Inflammatory macrophage treated with lipopolysaccharide for 4 hours (primary cell): ENCODE measurements around the gene TAC3.
A peak's percentile ranks its signal among the peaks of the same experiment; 100 is the strongest.
"Not testable (repeated sequence)": the region's sequence is repeated elsewhere in the genome, so short reads cannot be mapped to it uniquely, and the experiment has no call there.

ENCODE experiments used
- DNase-seq: peaks from one replicate; pipeline ENCODE4 v3.0.0-alpha.2; 2020

TAC3 gene

DNA sequence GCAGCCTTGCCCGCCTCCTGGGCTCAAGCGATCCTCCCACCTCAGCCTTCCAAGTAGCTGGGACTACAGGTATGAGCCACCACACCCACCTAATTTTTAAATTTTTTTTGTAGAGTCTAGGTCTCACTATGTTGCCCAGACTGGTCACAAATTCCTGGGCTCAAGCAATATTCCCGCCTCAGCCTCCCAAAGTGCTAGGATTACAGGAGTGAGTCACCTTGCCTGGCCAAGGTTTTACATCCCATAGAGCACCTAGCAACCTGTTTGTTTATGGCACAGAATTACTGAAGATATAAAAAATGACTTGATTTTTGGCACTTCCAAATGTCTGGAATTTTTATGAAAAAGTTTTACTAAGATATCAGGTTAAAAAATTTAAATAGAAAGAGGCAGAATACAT is 17.1 kb upstream of the TAC3 start:
- DNase-seq, result no peak

DNA sequence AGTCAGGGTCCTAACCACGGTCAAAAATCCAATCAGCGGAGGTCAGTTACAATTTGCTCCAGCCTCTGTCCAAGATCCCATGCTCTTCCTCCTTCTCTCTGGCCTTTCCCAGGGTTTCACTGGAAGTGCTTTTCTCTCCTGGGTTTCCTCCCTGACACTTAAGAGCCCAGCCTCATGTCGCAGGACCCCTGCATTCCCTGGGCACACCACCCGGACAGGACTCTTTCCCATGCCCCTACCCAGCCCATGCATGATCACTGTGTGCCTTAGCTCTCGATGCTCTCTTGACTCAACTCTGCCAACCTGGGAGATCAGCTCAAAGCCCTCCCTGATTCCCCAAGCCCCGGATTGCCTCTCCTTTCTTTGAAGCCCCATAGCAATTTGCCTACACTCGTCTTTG is 15.5 kb upstream of the TAC3 start:
- no peak for DNase-seq

DNA sequence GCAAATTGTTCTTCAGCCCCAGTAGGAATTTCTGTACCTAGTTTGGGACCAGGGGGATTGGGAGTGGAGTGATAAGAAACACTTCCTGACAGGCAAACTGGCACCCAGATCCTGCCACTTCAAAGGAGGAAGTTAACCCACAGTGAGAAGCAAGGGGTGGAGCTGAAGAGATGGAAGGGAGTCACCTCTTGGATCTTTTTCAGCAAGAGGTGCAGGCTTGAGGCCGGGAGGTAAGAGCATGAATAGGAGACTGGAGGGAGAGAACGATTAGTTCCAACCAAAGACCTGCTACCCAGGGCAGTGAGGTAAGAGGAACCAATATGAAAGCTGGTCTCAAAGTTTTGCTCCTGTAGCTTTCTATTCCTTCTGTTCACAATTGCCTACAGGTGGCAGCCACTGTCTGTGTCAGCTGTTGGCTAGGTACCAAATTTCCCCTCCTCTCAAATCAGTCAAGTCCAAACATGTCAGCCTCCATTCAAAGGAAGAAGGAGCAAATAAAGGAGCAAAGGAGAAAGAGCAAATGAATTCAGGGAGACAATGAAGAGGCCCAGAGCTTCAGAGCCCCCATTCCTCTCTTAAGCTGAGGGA is 14.9 kb upstream of the TAC3 start:
- peak; percentile 20 for DNase-seq

DNA sequence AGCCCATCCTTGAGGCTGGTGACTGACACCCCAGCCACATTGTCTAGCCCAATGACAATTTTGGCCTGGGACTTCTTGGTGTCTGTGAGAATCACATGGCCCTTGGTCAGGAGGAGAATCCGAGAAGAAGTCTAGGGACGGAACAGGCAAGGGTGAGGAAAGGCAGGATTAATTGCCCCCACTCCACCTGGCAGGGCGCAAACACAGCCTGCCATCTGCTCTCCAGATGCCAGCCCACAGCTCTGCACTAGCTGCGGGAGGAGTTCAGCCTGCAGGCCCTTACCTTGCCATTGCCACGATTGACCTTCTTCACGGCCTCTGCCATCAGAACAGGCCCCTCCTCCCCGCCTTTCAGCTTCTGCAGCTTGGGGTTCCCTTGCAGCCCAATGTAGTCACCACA is 13.1 kb upstream of the TAC3 start:
- DNase-seq, result no peak

DNA sequence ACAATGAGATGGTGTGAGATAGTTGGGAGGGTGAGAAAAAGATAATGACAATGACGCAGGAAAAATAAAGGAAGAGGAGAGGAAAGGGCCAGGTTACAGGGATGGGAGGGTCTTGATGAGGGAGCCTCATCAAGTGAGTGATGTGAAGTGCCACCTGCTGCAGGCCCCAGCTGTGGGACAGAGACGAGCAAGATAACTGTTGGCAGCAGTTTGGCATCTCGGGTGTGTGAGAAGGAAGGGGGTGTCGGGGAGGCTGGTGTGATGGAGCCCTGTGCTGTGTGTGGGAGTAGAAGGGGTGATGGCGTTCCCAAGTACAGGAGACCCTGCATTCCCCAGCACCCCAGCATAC is 11.4 kb upstream of the TAC3 start:
- no peak for DNase-seq

DNA sequence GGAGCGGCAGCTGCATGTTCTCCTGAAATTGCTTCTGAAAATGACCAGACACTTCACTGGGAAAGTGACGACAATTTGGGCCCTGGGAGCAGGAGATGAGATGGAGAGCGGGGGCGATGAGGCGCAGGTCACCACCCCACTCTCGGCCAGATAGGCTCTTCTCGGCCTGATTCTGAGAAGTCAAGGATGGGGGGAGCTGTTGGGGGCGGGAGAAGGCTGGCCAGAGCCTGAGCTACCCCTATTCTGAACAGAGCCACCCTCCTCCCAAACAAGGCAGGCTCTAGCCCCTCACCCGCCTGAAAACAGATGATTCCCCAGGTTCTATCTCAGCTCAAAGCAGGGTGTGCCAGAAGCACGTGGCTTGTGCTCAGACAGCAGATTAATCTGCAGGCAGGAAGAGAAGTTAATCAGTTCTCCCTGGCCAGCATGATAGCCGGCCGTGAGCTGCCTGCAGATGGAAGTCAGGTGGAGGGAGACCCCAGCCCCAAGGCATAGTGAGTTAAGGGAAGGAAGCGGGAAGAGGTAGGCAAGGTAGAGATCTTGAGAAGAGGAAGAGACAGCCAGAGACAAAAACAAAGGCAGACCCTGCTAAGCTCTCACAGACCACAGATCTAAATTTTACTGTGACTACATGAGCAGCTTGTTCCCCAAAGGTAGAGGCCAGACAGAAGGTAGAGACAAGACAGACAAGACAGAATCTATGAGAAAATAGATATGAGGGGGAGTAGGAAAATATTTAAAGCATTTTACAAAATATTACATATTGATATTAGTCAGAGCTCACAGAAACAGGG is 10.9 kb upstream of the TAC3 start:
- DNase-seq, result no peak

DNA sequence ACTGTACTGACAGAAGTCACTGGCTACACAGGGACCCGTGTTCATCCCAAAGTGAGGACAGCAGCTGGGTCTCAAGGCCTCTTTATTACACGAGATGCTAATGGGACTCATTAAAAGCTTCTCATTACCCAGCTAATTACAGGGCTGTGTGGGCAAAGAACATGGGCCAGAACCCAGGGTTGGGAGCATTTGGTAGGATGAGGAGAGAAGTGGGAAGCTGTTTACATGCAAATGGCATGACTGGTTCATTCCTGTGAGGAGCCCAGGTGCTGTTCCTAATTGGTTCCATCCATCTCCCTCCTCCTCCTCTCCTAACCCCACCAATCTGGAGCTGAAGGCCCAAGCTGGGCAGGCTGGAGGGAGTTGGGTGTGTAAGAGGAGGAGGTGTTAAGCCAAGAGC is 8.9 kb upstream of the TAC3 start:
- DNase-seq, result no peak

DNA sequence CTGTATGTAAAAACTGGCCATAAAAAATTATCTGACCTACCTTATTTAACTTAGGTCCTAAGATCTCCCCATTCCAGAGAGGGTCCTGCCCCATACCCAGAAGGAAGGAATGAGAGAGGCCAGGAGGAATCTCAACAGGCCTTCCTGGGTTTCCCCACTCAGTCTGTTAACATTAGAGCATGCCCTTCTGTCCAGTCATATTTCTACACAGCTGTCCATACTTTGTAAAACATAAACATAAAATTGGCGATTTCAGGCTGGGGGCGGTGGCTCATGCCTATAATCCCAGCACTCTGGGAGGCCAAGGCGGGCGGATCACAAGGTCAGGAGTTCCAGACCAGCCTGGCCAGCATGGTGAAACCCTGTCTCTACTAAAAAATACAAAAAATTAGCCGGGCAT is 6.0 kb upstream of the TAC3 start:
- not testable (repeated sequence) for DNase-seq

DNA sequence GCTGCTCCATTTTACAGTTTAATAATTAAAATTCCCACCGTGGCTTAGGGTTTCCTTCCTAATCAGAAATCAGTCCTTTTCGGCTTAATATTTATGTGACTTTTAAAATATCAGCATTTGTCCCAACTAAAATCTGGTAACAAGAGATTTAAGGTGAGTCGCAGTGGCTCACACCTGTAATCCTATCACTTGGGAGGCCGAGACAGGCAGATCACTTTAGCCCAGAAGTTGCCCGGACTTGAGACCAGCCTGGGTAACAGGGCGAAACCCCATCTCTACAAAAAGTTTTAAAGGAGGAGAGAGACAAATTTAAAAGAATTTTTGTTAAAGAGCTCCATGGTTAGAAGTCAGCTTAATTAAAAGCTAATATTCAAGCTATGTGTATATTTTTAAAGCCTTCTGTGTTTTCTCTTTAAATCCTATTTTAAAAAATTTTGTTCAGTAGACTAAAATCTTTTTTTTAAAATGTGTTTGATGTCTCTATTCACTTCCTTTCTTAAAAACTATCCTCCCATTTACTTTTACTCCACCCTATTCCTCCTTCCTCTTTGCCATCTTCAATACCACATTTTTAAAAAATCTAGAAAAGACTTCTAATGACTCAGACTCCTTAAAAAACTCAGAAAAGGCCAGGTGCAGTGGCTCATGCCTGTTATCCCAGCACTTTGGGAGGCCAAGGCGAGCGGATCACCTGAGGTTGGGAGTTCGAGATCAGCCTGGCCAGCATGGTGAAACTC is 3.8 kb upstream of the TAC3 start:
- DNase-seq, result no peak

DNA sequence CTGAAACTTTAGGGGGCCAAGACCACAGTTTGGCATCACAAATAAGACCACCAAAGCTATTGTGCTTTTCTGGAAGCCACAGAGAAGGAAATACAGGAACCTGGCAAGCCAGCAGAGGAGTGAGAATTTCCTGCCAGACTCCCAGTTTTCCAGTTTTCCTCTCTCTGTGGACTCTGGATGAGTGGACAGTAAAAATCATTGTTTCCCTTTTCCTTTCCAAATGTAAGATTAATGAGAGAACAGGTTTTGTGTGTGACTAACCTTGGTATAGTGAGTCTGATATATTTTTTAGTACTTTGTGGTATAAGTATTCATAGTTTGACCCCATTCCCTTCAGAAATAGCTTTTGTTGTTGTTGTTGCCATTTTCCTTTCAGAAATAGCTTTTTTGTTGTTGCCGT is 2.6 kb upstream of the TAC3 start:
- no peak for DNase-seq

DNA sequence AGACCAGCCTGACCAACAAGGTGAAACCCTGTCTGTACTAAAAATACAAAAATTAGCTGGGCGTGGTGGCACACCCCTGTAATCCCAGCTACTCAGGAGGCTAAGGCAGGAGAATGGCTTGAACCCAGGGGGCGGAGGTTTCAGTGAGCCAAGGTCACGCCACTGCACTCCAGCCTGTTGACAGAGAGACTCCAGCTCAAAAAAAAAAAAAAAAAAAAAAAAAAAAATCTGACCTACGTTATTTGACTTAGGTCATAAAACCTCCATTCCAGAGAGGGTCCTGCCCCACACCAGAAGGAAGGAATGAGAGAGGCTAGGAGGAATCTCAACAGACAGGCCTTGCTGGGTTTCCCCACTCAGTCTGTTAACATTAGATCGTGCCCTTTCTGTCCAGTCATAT is 2.0 kb upstream of the TAC3 start:
- not testable (repeated sequence) for DNase-seq

DNA sequence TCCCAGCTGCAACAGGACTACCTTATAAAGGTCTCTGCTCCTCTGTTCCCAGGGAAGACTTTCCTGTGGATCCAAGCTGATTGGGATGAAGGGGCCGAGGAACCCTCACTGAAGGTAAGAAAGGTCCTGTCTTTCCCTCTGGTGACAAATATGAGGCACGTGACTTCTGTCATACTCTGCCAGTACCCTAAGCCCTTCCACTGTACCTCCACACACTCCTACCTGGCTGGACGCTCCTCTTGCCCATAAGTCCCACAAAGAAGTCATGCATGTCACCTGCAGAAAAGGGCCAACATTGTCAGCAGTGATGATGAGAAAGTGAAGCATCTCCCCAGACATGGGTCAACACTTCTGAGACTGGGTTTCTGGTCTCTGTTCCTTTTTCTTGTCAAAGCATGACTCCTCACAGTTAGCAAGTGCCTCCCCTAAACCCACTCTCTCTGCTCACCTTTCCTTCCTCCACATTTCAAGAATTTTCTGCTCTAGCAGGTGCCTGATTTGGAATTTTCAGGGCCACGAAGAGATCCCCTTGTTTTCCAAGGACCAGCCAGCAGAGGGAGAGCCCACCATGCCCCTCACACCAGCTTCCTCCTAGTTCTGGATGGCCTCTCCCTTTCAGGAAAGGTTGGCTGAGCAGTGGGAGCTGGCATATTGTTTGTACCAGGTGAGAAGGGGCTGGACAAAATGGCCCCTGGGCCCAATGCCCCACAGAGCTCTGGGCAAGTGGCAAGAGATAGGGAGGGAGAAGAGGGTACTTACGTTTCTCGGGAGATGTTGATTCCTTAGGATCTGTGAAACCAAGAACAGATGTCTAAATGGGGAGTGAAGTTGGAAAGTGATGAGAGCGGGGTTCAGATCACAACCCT is 3.5 kb downstream of the TAC3 start:
- no peak for DNase-seq

DNA sequence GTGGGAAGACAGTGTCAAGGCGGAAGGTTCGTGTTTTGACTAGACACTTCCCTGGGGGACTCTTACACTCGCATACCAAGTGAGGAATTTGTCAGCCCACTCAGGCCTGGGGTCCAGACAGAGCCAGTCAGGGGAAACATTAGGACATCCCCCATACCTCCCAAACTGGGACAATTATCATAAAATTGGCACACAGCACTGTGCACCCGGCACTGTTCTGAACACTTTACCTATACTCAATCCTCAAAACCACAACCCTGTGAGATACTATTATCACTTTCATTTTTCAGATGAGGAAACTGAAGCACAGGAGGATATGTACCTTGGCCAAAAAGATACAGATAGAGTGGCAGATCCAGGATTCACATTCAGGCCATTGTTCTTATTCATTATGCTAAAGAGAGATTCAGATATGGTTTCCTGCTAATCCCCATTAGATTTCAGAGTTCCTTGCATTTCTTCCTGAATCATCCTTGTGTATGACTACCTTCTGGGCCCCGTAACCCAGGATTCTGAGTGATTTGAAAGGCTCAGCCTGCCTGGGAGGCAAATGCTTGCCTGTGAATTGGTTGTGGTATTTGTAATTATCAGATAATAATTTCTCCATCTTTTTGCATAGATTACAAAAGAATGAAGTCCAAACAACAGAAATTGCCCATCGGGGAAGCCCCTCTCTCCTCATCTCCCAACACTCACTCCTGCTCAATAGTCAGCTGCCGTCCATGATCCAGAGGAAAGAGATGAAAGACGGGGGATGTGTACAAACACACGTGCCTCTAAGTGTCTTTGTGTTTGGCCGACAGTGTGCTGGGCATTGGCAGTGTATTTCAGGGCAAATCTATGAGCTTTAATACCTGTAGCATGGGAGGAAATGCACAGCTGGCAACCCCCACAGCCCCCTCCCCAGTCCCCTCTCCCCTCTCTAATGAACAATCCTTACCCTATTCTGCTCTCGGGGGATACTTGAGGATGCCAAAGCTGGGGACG is 4.6 kb downstream of the TAC3 start:
- no peak for DNase-seq

DNA sequence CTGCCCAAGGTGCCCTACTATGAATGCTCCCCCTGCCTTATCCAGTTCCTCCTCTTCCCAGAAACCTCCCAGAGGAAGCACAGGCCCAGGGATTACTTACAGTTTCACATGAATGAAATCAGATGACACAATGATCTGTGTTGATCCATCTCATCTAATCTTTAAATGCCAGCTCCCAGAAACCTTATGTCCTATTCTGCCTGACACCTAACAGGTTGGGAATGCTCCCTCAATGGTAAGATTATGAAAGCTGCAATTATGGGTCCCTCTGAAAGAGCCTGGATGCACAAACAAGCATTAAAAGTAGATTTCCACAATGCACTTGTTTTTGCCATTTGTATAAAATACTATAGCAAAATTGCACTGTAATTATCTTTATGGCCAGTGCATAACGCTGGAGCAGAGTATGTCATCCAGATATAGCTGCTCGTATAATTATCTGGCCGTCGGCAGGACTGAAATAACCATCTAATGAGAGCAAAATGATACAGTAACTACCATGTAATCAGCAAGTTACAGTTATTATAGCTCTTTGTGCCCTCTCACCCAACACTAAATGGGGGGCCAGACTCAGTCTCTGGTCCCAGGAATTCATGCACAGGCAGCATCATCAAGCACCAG is 5.6 kb downstream of the TAC3 start:
- DNase-seq, result no peak

DNA sequence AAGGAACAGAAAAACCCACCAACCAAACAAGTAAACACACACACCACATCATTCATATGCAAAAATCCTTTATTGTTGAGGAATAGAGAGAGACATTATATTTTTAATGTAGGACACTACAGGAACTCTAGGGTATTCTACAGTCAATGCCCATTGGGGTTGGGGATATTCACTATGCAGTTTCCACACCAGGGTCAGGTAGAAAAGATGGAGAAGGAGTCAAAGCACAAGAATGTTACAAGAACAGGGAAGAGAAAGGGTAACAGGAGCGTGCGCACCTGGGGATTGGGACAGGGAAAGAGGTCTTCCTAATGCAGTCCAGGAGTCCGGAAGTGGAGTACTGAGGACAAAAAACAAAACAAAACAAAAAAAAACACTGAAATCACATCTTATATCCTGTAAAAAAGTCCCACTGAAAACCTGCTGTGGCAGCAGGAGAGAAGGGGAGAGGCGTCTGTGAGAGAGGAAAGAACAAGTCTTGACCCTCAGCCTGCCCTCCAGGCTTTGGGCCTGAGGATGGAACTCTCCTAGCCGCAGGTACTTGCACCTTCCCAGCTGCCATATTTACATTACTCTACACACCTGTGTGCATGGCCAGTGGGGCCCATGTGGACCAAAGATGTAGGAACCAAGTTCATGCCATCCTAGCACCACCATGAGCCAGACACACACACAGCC is 6.2 kb downstream of the TAC3 start:
- DNase-seq, result no peak

DNA sequence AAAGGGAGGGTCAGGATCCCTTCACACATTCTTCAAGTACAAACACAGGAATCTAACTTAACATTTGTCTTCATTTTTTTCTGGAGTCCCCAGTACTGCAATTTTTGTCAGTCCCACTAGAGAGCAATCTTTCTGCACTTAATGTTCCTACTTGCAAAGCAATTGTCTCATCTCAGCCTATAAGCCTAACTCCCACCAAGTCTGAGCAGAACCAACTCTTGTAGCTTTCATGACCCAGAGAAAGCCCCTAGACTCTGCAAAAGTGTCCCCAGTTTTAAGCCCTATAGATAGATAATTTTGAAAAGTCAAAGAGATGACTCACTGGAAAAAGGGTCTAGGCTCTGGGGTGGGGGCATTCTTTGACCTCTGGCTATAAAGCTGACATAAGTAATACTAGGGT is 8.2 kb downstream of the TAC3 start:
- peak; percentile 72 for DNase-seq

DNA sequence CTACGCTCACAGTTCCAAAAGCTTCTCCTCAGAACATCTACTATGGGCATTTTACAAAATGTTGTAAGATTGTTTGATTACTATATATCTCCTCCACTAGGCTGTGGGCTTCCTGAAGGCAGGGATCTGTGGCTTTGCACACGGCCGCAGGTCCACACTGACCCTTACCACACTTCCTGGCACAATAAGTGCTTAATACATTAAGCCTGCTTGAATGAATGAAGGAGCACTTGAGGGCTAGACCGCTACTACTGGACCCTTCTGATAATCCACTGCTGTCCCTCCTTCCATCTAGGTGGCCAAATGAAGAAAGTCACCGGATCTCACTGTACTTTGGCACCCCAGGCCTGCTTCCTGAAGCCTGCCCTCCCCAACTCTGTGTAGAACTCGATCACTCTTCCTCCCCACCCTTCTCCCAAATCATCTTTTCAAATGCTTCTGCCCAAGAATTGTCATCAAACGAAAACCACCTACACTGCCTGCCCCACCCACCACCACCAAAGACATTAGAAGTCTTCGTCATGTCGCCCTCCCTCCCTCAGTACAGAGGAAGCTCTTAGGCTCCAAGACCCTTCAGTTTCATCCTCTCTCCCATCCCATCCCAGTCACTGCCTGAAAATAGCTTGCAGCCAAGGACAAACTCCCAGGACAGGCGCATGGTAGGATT is 9.4 kb downstream of the TAC3 start:
- DNase-seq, result no peak

DNA sequence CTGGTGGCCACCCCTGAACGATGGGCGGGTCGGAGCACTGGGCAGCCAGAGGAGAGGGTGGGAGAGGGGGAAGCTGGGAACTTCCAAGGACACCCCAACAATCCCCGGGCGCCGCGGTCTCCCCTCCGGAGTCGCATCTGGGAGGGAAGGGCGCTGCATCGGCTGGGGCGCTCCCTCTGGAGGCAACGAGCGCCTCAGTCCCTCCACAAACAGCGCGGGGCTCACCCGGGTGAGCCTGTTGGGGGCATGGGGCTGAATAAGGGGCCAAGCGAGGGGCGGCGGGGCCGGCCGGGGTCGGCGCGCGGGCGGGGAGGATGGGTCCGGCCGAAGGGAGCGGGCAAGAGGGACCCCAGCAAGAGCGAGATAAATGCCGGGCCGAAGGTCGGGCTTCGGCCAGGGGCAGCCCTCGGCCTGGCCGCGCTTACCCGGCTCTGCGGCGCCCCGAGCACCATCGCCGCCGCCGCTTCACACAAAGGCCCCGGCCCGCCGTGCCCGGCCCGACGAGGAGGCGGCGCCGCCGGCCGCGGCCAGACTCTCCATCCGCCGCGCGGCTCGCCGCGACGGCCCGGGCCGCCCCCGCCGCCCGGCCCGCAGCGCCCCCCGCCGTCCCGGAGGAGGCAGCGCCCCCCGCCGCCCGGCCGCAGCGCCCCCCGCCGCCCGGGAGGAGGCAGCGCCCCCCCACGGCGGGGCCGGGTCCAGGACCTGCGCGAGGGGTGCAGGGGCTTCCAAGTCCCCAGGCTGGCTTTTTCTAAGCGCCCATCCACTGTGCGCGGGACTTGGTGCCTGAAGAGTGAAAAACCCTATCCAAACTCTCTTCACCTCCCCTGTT is 10.1 kb downstream of the TAC3 start, which contains the start of gene ZBTB39:
ZBTB39 (minus strand) TSS at position 567 of the 829 bp plus-strand sequence. CDS start 1,629 bp downstream, outside the sequence.
- peak; percentile 73 for DNase-seq

DNA sequence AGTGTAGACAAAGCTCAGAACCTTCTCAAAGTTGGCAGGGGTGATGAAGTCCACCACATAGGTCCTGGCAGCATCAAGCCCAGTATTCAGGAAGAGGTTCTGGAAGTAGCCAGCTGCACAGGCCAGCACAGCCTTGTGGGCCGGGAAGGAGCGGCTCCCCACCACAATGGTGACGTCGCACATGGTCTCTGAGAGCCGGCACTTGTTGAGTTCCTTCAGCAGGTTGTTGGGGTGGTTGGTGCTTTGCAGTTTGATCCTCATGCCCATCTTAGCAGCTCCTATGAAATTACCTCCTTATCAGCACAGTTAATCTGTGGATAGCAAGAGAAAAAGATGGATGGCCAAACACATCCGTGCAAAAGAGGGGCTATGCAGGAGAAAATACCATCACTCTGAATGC is 11.7 kb downstream of the TAC3 start:
- no peak for DNase-seq
